SJSA1 (cell line): Measurements from ENCODE around the gene CHID1. TPM values are rescaled to one million over a fixed set of nuclear protein-coding genes. Genes with fewer than 3 reads are reported as not detected.

Experiments
- DNase-seq, 2 experiments: peaks; one replicate each; pipeline ENCODE4 v3.0.0-alpha.2; 2015 to 2020; ENCODE audit warnings: low spot score in 2 of 2, low read depth in 1 of 2
- H3K27ac ChIP-seq: fragments of 250-450 bp; sonication (Bioruptor Pico); 2 replicates; pipeline ENCODE4 v1.5.1; 2020; ENCODE audit warnings: mild to moderate bottlenecking, moderate library complexity
- H3K27me3 ChIP-seq: fragments of 250-450 bp; sonication (Bioruptor Pico); replicated peaks from 2 replicates; pipeline ENCODE4 v1.5.1; 2020; ENCODE audit warnings: mild to moderate bottlenecking, moderate library complexity
- H3K36me3 ChIP-seq: fragments of 250-450 bp; sonication (Bioruptor Pico); 2 replicates; pipeline ENCODE4 v1.5.1; 2020; ENCODE audit warnings: mild to moderate bottlenecking
- H3K4me1 ChIP-seq: fragments of 250-450 bp; sonication (Bioruptor Pico); replicated peaks from 2 replicates; pipeline ENCODE4 v1.6.1; 2021; ENCODE audit warnings: mild to moderate bottlenecking
- H3K4me3 ChIP-seq: fragments of 250-450 bp; sonication (Bioruptor Pico); 2 replicates; pipeline ENCODE4 v1.5.1; 2020; ENCODE audit warnings: mild to moderate bottlenecking
- H3K9me3 ChIP-seq: fragments of 250-450 bp; sonication (Bioruptor Pico); replicated peaks from 2 replicates; pipeline ENCODE4 v1.5.1; 2020; ENCODE audit warnings: mild to moderate bottlenecking
- total RNA-seq: library from RNA; depleted of rRNA; stranded (reverse); fragments of >200 nt; shearing (Covaris generic); gene quantifications from 2 replicates; pipeline ENCODE4 v1.2.3, GENCODE V29; 2014

CHID1 gene
- total RNA-seq, 1 experiment from 2014 or later = 22.1 TPM

GRCh38 chr11:894575-895201 lies 15.9 kb downstream of the CHID1 start:
- DNase-seq = no peak
- 0 out of 2 replicates have a peak, but pooled peaks cover 2% of the 10 kb centered on the region for H3K36me3 ChIP-seq
- H3K4me1 ChIP-seq = no peaks in the 10 kb centered on the region
- H3K27ac ChIP-seq = no peak overlapping the region
- no peaks in the 10 kb centered on the region for H3K9me3 ChIP-seq
- H3K4me3 ChIP-seq = no peak overlapping the region
- no peaks in the 10 kb centered on the region for H3K27me3 ChIP-seq

GRCh38 chr11:893008-893654 lies 17.5 kb downstream of the CHID1 start:
- no peak overlapping the region for H3K27ac ChIP-seq

GRCh38 chr11:890794-891540 lies 19.6 kb downstream of the CHID1 start:
- no peaks in the 10 kb centered on the region for H3K36me3 ChIP-seq
- H3K9me3 ChIP-seq = no peaks in the 10 kb centered on the region
- no peak for DNase-seq
- H3K27ac ChIP-seq = no peak overlapping the region
- no peak overlapping the region for H3K4me3 ChIP-seq
- H3K27me3 ChIP-seq = no peaks in the 10 kb centered on the region
- no peaks in the 10 kb centered on the region for H3K4me1 ChIP-seq

More at GRCh38 chr11:893008-893654, 17.5 kb downstream of the CHID1 start:
- no peaks in the 10 kb centered on the region for H3K9me3 ChIP-seq
- no peaks in the 10 kb centered on the region for H3K27me3 ChIP-seq
- H3K4me3 ChIP-seq = no peak overlapping the region
- no peaks in the 10 kb centered on the region for H3K36me3 ChIP-seq
- no peak for DNase-seq
- H3K4me1 ChIP-seq = no peaks in the 10 kb centered on the region

- DNase-seq = no peak
- Histone ChIP-seq H3K4me3 (no peak overlapping the region), H3K9me3 (no peaks in the 10 kb centered on the region), H3K4me1 (no peaks in the 10 kb centered on the region), H3K27me3 (no peaks in the 10 kb centered on the region), H3K27ac (no peak overlapping the region), H3K36me3 (no peaks in the 10 kb centered on the region)
These were observed 20.7 kb downstream of the CHID1 start for GRCh38 chr11:889687-890475.

GRCh38 chr11:889257-889656 lies 21.4 kb downstream of the CHID1 start:
- Histone ChIP-seq H3K27ac (no peak overlapping the region), H3K4me1 (no peaks in the 10 kb centered on the region), H3K4me3 (no peak overlapping the region), H3K27me3 (no peaks in the 10 kb centered on the region), H3K36me3 (no peaks in the 10 kb centered on the region), H3K9me3 (no peaks in the 10 kb centered on the region)
- DNase-seq = no peak

GRCh38 chr11:888310-889212 lies 22.0 kb downstream of the CHID1 start:
- DNase-seq = no peak
- Histone ChIP-seq H3K9me3 (no peaks in the 10 kb centered on the region), H3K27me3 (no peaks in the 10 kb centered on the region), H3K36me3 (no peaks in the 10 kb centered on the region), H3K4me1 (no peaks in the 10 kb centered on the region), H3K4me3 (no peak overlapping the region), H3K27ac (no peak overlapping the region)

- DNase-seq = no peak
- H3K9me3 ChIP-seq = no peaks in the 10 kb centered on the region
- H3K36me3 ChIP-seq = no peaks in the 10 kb centered on the region
- H3K4me3 ChIP-seq = no peak overlapping the region
- H3K4me1 ChIP-seq = no peaks in the 10 kb centered on the region
- no peak overlapping the region for H3K27ac ChIP-seq
- no peaks in the 10 kb centered on the region for H3K27me3 ChIP-seq
These were observed 23.0 kb downstream of the CHID1 start for GRCh38 chr11:887589-887988.

GRCh38 chr11:886568-886967 lies 24.0 kb downstream of the CHID1 start:
- no peak overlapping the region for H3K27ac ChIP-seq
- H3K27me3 ChIP-seq = no peaks in the 10 kb centered on the region
- DNase-seq = no peak
- H3K9me3 ChIP-seq = no peaks in the 10 kb centered on the region
- H3K4me1 ChIP-seq = no peaks in the 10 kb centered on the region
- H3K36me3 ChIP-seq = no peaks in the 10 kb centered on the region
- no peak overlapping the region for H3K4me3 ChIP-seq

- no peak for DNase-seq
- Histone ChIP-seq H3K9me3 (no peaks in the 10 kb centered on the region), H3K27me3 (no peaks in the 10 kb centered on the region), H3K27ac (no peak overlapping the region), H3K4me3 (no peak overlapping the region), H3K36me3 (no peaks in the 10 kb centered on the region), H3K4me1 (no peaks in the 10 kb centered on the region)
These were observed 26.0 kb downstream of the CHID1 start for GRCh38 chr11:884578-885070.

GRCh38 chr11:883527-883926 lies 27.1 kb downstream of the CHID1 start:
- no peak overlapping the region for H3K4me3 ChIP-seq
- no peak overlapping the region for H3K27ac ChIP-seq
- H3K27me3 ChIP-seq = no peaks in the 10 kb centered on the region
- H3K4me1 ChIP-seq = no peaks in the 10 kb centered on the region
- H3K9me3 ChIP-seq = no peaks in the 10 kb centered on the region
- DNase-seq = no peak
- H3K36me3 ChIP-seq = no peaks in the 10 kb centered on the region

GRCh38 chr11:882596-882995 lies 28.0 kb downstream of the CHID1 start:
- no peaks in the 10 kb centered on the region for H3K9me3 ChIP-seq
- H3K4me3 ChIP-seq = no peak overlapping the region
- DNase-seq = no peak
- no peaks in the 10 kb centered on the region for H3K36me3 ChIP-seq
- H3K27me3 ChIP-seq = no peaks in the 10 kb centered on the region
- no peak overlapping the region for H3K27ac ChIP-seq
- no peaks in the 10 kb centered on the region for H3K4me1 ChIP-seq

GRCh38 chr11:880447-880846 lies 30.2 kb downstream of the CHID1 start:
- H3K4me3 ChIP-seq = no peak overlapping the region
- H3K9me3 ChIP-seq = no peaks in the 10 kb centered on the region
- no peak overlapping the region for H3K27ac ChIP-seq
- H3K4me1 ChIP-seq = no peaks in the 10 kb centered on the region
- H3K27me3 ChIP-seq = no peaks in the 10 kb centered on the region
- H3K36me3 ChIP-seq = no peaks in the 10 kb centered on the region
- no peak for DNase-seq

- H3K4me1 ChIP-seq = no peaks in the 10 kb centered on the region
- no peak overlapping the region for H3K4me3 ChIP-seq
These were observed 33.0 kb downstream of the CHID1 start for GRCh38 chr11:877565-877964.

More at GRCh38 chr11:877565-877964, 33.0 kb downstream of the CHID1 start:
- no peaks in the 10 kb centered on the region for H3K27me3 ChIP-seq
- H3K36me3 ChIP-seq = no peaks in the 10 kb centered on the region
- no peaks in the 10 kb centered on the region for H3K9me3 ChIP-seq
- H3K27ac ChIP-seq = no peak overlapping the region
- DNase-seq = no peak
